HepG2 (cell line): ENCODE results near the gene SYT7. TPM values are rescaled to one million over a fixed set of nuclear protein-coding genes. Genes with fewer than 3 reads are reported as not detected.

Source experiments
- ATF7-NPFF ChIP-seq: sonication (generic); formaldehyde crosslinking; IDR thresholded peaks from 2 replicates; pipeline ENCODE4 v1.8.1; 2023; ENCODE audit warnings: mild to moderate bottlenecking, low read depth, missing genetic modification reagents, moderate library complexity
- BCL6 ChIP-seq: IDR thresholded peaks from 2 replicates; pipeline ENCODE4 v1.6.1; 2016; ENCODE audit warnings: missing genetic modification reagents, missing compliant biosample characterization
- ELF3 ChIP-seq: IDR thresholded peaks from 2 replicates; pipeline ENCODE4 v1.6.1; 2016; ENCODE audit warnings: missing genetic modification reagents, missing compliant biosample characterization
- HMG20B ChIP-seq: conservative IDR thresholded peaks from 2 replicates; pipeline ENCODE4 v1.6.1; 2016; ENCODE audit warnings: missing genetic modification reagents, missing compliant biosample characterization
- KIAA2018 ChIP-seq: sonication (generic); formaldehyde crosslinking; IDR thresholded peaks from 2 replicates; pipeline ENCODE4 v1.5.0; 2020; ENCODE audit warnings: mild to moderate bottlenecking, missing genetic modification reagents, borderline replicate concordance
- PTBP1 ChIP-seq: fragments of 200-400 bp; formaldehyde crosslinking; IDR thresholded peaks from 2 replicates; pipeline ENCODE4 v1.6.1; 2018; ENCODE audit warnings: low read length, low read depth; ENCODE audit not compliant: poor library complexity, severe bottlenecking
- SCMH1 ChIP-seq: sonication (generic); formaldehyde crosslinking; IDR thresholded peaks from 2 replicates; pipeline ENCODE4 v1.9.0; 2021; ENCODE audit warnings: missing genetic modification reagents, mild to moderate bottlenecking, borderline replicate concordance
- SRSF9 ChIP-seq: fragments of 200-400 bp; formaldehyde crosslinking; IDR thresholded peaks from 2 replicates; pipeline ENCODE4 v1.6.1; 2018; ENCODE audit warnings: borderline replicate concordance, mild to moderate bottlenecking, low read depth, low read length; ENCODE audit not compliant: insufficient read depth, poor library complexity, severe bottlenecking
- TEF ChIP-seq: sonication (generic); formaldehyde crosslinking; IDR thresholded peaks from 2 replicates; pipeline ENCODE4 v1.5.0; 2020; ENCODE audit warnings: missing genetic modification reagents
- XRCC5 ChIP-seq: fragments of 200-400 bp; formaldehyde crosslinking; optimal IDR thresholded peaks from 2 replicates; pipeline ENCODE3; 2017; ENCODE audit warnings: mild to moderate bottlenecking, low read length
- ZNF441 ChIP-seq: sonication (generic); formaldehyde crosslinking; IDR thresholded peaks from 2 replicates; pipeline ENCODE4 v1.7.0; 2021; ENCODE audit warnings: missing genetic modification reagents, borderline replicate concordance
- ZNF570 ChIP-seq: sonication (generic); formaldehyde crosslinking; IDR thresholded peaks from 2 replicates; pipeline ENCODE4 v1.4.0; 2020; ENCODE audit warnings: mild to moderate bottlenecking, missing genetic modification reagents, borderline replicate concordance
- ZNF687 ChIP-seq: sonication (generic); formaldehyde crosslinking; IDR thresholded peaks from 2 replicates; pipeline ENCODE4 v1.5.1; 2020; ENCODE audit warnings: mild to moderate bottlenecking, missing genetic modification reagents, moderate library complexity
- ZSCAN20 ChIP-seq: sonication (generic); formaldehyde crosslinking; IDR thresholded peaks from 2 replicates; pipeline ENCODE4 v1.4.0; 2020; ENCODE audit warnings: missing genetic modification reagents, mild to moderate bottlenecking, borderline replicate concordance
- polyA plus RNA-seq, 8 experiments: library from polyadenylated mRNA; depleted of rRNA in 3 of 8; stranded (reverse) in 7 of 8; unstranded in 1 of 8; fragments of >200 nt; fragmentation: Illumina TruSeq in 4 of 8; extraction: Trizol in 4 of 8; gene quantifications; 2 replicates each; pipeline versions ENCODE4 v1.2.1 to v1.2.3, GENCODE V29; 2011 to 2016; ENCODE audit warnings: low read depth in 4 of 8, missing spikeins in 1 of 8, mixed read lengths in 1 of 8; ENCODE audit not compliant: insufficient read depth in 1 of 8
- total RNA-seq, 5 experiments: library from RNA; depleted of rRNA; stranded (reverse); fragments of >200 nt; fragmentation: Illumina TruSeq; extraction: Trizol; gene quantifications; 2 replicates each; pipeline ENCODE4 v1.2.3, GENCODE V29; 2016; ENCODE audit warnings: low read depth in 1 of 5

The SYT7 gene
- total and polyA plus RNA-seq, 2 of the 13 experiments (the other 11 are each of a cell fraction or from before 2014, with no cell fraction given) = 1.4 to 4.4 TPM

- TF ChIP-seq SCMH1 (CRISPR knock-in tag) = no peak
- TF ChIP-seq ZNF570 = no peak
- TF ChIP-seq HMG20B (CRISPR knock-in tag) = 0 out of 2 replicates have a peak, but pooled peaks have one; percentile 23
- no peak for TF ChIP-seq SRSF9
- no peak for TF ChIP-seq KIAA2018 (CRISPR knock-in tag)
- TF ChIP-seq ATF7-NPFF (CRISPR knock-in tag) = no peak
- TF ChIP-seq ZNF441 (CRISPR knock-in tag) = 0 out of 2 replicates have a peak, but pooled peaks have one; percentile 19
- TF ChIP-seq ELF3 = no peak
- peak; percentile 75 for TF ChIP-seq ZNF687 (CRISPR knock-in tag)
- 0 out of 2 replicates have a peak, but pooled peaks have one; percentile 41 for TF ChIP-seq BCL6
- peak; percentile 88 for TF ChIP-seq XRCC5
- no peak for TF ChIP-seq PTBP1
- no peak for TF ChIP-seq TEF (CRISPR knock-in tag)
- no peak for TF ChIP-seq ZSCAN20 (CRISPR knock-in tag)
Measured at GRCh38 chr11:61601512-61601911, 20.6 kb upstream of the SYT7 start (continued).
